GM04503 (cell line): ENCODE results near the gene EFCAB14.
"Not testable (repeated sequence)": the region's sequence is repeated elsewhere in the genome, so short reads cannot be mapped to it uniquely, and the experiment has no call there.

ENCODE experiments used
- DNase-seq: peaks from one replicate; pipeline ENCODE4 v3.0.0-alpha.2; 2012; ENCODE audit warnings: low read depth

The EFCAB14 gene, protein sequence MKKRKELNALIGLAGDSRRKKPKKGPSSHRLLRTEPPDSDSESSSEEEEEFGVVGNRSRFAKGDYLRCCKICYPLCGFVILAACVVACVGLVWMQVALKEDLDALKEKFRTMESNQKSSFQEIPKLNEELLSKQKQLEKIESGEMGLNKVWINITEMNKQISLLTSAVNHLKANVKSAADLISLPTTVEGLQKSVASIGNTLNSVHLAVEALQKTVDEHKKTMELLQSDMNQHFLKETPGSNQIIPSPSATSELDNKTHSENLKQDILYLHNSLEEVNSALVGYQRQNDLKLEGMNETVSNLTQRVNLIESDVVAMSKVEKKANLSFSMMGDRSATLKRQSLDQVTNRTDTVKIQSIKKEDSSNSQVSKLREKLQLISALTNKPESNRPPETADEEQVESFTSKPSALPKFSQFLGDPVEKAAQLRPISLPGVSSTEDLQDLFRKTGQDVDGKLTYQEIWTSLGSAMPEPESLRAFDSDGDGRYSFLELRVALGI

DNA sequence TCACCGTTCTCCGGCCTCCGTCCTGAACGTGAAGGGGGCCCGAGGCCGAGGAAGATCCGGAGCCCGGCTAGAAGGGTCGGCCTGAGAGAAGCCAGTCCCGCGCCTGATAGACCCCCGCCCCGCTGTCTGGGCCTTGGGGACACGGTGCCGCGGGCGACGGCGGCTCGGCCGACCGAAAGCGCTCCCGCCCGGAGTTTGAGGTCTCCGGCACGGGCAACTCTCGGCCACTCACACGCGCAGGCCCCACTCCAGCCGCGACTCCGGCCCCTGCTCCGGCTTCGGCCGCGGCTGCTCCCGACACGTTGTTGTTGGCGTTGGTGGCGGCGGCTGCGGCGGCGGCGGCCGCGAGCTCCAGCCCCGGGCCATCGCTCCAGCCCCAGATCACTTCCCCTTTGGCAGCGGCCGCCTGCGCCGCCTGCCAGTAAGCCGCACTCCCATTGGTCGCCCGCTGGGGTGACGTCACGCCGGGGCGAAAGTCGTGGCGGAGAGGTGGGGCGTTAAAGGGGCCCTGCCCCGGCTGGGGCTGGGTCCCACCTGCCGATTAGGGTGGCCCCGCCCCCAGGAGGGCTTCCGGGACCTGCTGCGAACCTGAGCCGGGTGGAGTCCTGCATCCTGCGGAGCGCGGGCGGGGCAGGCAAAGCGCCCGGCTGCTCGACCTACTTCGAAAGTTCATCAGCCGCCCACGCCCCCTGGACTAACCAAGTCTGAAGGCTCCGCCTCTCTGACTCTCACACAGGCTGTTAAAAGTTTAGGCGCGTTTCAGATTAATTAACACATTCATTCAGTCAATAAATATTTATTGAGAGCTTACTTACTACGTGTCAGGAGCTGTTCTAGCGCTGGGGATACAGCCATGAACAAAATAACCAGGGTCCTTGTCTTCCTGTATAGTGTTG is at the start of gene EFCAB14:
Gene EFCAB14 (minus strand): TSS at position 388 of the 896 bp plus-strand sequence. CDS start 1,027 bp downstream, outside the sequence.
- DNase-seq: peak; percentile 42

DNA sequence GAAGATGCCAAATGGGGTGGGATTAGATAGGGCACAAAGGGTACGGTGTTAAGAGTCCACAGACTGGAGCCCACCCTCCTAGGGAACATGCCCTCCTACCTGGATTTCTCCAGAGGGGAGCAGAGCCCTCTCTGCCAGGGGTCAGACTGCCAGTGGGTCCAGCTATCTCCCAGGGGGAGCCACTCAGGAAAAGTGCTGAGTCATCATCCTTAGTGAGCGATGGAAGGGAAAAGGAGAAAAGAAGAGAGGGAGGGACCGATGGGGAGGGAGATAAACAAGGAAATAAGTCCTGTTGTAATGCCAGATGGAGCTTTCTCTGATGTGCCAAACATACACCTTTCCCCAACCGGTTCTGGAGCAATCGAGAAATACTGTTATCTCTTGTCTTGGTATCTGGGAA is 49.5 kb upstream of the EFCAB14 start:
- DNase-seq: no peak

DNA sequence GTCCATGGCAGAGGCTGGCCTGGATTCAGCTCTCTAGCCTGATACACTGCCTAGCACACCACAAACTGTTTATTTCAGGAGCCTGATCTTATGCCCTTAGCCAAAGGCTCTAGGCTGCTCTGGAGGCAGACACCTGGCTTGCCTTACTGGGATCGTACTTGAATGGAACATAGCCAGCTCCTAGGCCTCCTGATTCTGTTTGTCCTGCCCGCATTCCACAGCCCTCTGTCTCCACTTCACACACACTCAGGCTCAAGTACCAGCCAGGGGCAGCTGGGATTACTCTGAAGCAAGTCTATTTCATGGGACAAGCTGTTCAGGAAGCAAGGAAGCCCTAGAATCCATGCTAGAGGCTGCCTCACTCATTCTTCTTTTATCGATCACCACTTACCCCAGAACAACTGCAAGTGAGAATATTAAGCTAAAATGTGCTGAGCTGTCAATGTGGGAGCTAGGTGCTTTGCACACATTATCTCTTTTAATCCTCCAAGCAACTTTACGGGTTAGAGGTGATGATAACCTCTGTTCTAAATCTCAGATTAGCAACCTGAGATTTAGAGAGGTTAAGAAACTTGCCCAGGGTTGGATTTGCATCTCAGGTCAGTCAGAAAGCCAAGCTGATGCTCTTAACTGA is 48.9 kb upstream of the EFCAB14 start:
- DNase-seq: no peak

DNA sequence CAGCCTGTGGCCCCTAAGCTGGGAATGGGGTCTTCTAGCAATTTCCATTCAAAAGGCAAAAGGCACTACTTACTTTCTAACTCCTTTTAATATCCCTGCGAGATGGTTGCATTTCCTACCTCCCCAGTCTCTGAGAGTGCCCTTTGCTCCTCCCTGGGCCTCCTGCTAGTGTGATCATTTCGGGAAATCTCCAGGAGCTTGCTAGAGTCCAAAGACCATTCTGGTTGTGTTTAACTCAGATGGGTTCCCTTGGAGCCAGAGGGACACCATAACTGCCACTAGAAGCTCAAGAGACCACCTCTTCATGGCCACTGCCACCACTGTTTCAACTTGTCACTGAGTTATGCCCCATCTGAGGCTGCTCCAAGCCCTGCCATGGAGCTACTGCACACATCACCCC is 45.5 kb upstream of the EFCAB14 start:
- DNase-seq: no peak

DNA sequence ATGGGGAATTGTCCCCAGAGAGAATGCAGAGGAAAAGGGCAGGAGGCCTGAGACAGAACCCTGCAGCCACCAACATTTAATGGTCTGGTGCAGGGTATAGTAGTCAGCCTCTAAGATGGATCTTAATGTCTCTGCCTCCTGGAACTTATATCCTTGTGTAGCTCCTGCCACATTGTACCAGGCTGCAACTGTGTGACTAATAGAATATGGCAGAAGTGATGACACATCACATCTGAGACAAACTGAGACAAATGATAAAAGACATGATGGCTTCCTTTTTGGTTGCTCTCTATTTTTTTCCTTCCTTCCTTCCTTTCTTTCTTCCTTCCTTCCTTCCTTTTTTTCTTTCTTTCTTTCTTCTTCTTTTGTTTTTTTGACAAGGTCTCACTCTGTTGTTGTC is 42.8 kb upstream of the EFCAB14 start:
- DNase-seq: no peak

DNA sequence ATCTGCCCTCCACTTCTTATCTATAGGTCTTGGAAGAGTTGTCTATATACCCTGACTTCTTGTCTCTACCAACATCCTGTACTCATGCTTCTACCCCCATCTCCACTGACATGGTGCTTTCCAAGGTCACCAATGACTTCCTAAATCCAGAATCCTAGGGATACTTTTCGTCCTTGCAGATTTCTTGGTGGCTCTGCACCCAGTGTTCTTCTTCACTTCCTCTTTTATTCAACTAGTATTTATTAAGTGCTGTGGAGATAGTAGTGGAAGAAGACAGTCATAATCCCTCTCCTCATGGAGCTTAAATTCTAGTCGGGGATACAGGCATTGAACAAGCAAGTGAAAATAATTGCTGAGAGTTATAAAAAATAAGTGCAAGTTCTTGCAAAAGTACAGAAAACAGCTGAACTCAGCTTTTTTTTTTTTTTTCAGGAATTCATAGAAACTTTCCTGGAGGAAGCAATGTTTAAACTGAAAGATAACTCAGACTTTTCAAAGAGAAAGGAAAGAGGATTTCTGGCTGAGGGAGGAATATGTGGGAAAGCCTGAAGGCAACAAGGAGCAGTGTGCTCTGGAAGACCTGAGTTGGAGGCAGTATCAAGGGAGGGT is 41.7 kb upstream of the EFCAB14 start:
- no peak for DNase-seq

DNA sequence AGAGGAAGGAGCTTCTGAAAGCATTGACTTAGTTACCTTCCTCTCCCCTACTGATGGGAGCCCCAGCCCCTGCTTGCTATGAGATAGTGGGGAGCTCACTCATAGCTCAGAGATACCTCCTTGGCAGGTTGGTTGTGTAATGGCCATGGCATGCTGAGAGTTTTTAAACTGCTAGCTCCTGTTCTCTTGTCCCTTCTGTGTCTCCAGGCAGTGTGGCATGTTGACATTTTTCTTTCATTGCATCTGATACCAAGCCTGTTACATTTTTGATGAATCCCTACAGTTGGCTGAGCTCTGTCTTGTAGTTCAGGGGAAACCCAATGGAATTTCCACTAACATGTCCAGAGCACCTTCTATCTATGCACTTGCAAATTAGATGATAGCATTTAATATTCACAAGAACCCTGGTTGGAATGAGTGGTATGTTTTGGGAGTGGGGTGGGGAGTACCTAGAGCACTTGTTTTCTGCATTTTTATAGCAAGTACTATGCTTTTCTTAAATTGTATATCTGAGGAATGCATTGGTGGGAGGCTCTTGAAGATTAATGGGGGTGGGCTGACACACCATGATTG is 39.1 kb upstream of the EFCAB14 start:
- DNase-seq: no peak

DNA sequence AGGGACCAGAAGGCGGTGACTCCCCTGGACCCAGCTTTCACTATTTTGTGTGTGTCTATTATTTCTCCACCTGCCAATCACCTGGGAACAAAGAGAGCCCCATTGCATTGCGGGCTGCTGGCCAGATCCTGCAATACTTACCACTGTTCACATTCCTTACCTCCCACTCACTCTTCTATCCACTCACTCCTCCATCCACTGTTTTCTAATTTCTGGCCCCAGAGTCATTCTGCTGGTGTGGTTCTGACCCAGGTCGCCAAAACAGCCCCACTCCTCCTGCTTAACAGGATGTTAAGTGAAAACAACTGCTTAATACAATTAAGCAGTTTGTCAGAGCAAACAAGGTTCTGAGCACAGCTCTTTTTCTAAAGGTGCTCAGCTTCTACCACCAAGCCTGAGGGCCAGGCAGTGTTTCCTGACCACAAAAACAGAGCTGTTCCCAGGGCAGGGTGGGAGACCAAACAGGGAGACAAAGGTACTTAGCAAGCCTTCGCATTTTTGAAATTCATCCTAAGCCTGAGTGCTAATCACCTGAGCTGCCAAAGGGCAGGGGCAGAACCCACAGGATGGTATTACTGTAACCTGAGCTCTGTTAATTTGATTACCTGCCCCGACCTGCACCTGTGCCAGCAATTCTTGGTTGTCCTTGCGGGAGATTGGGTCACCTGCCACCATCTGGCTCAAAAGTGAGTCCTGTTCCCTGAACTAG is 38.5 kb upstream of the EFCAB14 start:
- DNase-seq: no peak

DNA sequence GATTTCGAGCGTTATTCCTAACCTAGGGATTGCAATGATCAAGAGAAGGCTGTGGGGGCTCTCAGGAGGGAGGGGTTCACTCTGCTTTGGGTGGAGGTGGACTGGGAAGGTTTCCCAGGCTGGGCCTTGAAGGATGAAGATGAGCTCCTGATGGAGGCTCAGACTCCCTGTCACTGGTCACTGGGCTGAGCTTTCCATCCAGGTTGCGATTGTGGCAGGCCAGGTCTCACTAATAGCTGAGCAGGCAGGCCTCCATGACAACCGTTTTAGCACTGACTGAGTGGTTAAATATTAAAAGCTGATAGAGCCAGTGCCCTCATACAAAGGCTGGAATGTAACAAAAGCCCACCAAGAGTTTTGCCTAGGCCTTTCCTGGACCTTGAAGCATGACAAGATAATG is 36.2 kb upstream of the EFCAB14 start:
- DNase-seq: no peak

DNA sequence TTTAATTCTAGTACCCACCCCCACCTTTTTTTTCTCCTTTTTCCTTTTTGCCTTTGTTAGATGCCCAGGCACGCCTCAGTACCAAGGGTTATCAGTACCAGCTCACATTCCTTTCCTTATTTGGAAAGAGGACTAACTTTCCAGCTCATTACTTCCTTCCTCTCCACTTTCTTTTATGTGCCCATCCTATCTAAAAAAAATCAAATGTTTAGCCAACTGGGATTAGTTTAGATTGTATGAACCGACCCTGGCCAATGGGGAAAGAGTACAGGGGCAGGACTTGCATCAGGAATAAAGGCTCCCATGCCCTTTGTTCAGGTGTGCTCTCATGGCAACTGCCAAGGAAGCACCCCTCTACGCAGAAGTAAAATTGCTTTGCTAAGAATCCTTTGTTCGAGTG is 35.8 kb upstream of the EFCAB14 start:
- DNase-seq: not testable (repeated sequence)

DNA sequence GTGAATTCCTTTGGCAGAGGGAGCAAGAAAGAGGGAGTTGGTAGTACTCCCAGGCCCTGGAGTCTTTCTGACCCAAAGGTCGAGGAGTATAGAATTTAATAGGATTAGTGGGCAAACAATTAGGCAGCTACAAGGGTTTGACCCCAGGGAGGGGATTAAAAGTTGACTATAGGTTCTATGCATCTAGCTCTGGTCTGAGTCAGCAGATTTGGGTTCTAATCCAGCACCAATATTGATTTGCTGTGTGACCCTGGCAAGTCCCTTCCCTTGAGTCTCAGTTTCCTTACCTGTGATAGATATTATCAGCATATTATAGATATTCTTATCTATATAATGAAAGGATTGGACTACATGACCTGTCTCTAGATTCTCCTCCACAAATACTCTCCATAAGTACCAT is 35.1 kb upstream of the EFCAB14 start:
- DNase-seq: no peak

DNA sequence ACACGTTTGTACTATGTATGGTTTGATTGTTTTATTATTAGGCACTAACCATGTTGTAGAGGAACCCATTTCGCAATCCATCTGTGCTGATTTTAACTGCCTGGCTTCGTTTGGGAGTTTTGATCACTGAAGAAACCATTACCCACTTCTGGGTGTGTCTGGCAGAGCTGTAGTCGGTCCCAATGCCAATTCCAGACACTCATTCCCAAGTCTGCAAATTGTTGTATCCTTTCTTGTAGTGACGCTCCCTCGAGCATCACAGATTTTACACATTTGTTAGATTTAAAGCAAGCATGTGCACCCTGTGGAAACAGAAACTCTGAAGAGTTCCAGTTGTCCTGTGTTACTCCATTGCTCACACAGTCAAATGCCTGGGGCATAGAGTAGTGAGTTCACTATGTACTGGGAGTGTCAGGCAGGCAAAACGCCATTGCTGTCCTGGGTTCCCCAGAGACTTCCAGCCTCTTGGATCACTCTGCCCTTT is 31.0 kb upstream of the EFCAB14 start:
- DNase-seq: no peak

DNA sequence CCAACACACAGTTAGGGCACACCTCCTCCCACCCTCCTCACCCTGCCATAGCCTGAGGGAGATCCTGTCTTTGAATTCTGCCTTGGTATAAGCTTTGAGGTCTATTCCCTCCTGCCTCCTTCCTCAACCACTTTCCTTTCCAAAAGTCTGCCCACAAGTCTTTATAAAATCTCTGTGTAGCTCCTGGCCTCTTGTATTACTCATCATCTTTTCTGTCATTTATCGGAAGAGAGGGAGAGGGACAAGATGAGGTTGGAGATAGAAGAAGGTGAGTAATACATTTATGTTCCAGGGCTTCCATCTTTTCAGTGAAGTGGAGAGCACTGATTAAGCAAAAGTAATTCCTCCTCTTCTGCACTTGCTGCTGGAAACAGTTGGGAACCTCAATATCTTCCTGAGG is 30.5 kb upstream of the EFCAB14 start:
- no peak for DNase-seq

DNA sequence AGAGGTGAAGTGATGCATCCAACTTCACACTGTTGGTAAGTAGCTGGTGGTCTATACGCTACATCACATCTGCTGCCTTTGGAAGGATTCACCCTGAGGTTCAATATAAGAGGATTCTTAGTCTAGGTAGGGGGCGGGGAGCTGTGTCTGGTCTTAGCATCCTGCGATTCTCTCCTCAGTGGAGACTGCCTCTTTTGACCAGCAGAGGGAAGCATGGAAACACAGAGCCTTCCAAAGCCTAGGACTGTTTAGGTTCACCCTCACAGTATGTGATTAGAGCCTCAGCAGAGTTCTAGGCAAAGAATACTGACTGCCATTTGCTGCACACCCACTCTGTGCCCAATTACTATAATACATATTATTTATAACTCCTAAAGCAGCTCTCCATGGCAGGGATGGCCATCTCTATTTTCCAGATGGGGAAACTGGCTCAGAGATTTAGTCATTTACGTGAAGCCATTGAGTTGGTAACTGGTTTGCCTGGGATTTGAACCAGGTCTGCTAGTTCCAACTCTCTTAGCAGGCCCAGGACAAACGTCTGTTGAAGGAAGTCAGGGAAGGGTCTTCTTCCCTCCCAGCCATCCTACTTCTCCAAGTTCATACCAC is 28.9 kb upstream of the EFCAB14 start:
- DNase-seq: no peak

DNA sequence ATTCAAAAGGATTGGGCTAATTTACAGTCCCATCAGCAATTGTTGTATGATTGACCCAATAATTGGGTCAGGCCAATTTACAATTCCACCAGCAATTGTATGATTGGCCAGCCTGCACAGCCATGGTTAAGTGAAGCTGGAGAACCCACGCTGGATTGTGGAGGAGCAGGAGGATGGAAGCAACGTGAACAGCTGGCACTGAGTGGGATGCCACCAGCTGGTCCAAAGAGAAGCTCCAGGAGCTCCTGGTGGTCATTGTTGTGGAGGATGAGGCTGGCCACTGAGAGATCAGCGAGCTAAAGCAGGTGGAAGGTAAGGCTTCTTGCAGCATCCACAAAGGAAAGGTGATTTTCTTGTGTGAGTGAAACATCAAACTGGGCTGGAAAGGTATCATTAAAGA is 23.2 kb upstream of the EFCAB14 start:
- no peak for DNase-seq

DNA sequence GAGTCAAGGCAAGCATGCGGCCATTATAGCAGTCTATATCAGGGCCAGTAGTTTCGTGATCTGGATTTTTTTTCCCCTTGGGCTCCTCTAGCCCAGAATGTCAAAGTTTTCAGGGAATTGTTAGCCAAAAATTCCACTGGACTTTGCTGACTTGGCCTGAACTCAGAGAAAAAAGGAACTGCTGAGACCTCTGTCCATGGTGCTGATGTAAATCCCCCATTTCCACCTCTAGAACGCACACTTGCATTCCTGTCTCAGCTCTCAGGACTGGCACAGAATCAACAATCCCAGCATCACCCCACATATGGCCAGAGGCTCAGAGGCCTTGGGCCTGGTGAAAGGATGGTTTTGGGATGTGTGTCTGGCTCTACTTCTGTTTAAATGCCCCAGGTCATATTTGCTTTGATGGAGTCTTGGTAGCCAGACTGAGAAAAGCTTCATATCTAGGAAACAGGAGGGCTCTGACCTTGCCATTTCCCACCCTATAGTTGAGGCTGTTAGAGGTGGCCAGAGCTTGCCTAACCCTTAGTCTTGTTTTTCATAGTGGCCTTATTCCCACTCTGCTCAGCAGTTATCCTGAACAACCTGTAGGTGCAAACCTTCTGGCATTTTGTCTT is 16.9 kb upstream of the EFCAB14 start:
- DNase-seq: no peak

DNA sequence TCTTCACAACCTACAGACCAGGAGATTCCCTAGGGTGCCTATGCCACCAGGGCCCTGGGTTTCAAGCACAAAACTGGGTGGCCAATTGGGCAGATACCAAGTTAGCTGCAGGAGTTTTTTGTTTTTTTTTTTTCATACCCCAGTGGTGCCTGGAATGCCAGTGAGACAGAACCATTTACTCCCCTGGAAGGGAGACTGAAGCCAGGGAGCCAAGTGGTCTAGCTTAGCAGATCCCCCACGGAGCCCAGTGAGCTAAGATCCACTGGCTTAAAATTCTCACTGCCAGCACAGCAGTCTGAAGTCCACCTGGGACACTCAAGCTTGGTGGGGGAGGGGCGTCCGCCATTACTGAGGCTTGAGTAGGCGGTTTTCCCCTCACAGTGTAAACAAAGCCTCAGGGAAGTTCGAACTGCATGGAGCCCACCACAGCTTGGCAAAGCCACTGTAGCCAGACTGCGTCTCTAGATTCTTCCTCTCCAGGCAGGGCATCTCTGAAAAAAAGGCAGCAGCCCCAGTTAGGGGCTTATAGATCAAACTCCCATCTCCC is 9.5 kb upstream of the EFCAB14 start:
- not testable (repeated sequence) for DNase-seq

DNA sequence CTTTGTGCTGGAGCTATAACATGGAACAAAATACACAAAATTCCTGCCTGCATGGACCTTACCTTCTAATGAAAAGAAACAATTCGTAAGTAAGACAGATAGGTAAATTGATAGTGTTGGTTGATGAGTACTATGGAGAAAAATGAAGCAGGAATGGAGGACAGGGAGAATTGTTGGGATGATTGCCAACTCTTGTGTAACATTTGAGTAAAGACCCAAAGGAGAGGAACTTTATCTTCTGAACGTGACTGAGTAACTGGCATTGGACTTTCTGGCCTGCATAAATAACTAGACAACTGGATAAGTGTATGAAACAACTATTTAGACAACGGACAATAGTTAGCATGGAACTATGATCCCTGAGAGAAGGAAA is 6.8 kb upstream of the EFCAB14 start:
- DNase-seq: no peak

DNA sequence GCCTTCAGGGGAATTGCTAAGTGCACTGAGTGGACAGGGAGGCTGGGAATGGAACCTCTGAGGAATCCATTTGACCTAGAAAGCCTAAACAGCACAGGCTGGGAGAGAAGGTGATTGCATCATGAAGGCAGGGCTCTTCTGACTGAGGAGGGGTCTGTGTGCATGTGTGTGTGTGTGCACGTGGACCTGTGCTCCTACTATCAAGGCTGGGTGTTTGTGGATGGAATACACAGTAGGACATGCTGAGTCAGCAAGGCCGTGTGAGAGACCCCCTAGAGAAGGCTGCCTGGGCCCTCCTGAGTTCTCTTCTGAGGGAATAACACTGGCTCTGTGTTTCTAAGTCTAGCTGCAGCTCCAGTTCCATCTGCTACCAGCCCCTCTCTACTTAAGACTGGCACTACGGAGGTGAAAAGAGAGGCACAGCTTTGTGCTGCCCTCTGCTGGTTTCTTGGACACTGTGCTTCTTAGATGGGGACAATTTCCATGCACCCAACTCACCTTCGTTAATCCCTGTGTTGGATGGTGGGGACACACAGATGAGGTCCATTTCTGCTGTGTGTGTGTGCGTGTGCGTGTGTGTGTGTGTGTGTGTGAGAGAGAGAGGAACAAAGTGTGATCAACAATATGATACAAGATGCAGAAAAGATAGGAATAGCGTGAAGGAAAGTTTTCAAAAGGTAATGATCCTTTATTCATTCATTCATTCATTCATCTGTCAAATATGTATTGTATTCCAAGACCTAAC is 6.2 kb upstream of the EFCAB14 start:
- DNase-seq: peak; percentile 25
